Nucleus accumbens (tissue), 56 donors: Measurements from ENCODE around the gene CDH16.
"Not testable (repeated sequence)": the region's sequence is repeated elsewhere in the genome, so short reads cannot be mapped to it uniquely, and the experiment has no call there.

ENCODE experiments used
- DNase-seq, 56 donors: peaks; one replicate each; lab custom pipeline; 2025; lab: John Stamatoyannopoulos, UW

The CDH16 gene

GRCh38 chr16:66899945-66900710 lies 18.6 kb downstream of the CDH16 start:
- DNase-seq, result peak in 7 of 56 donors; percentile 4 to 42 (median 17)

- DNase-seq, result no peak
Measured at GRCh38 chr16:66899310-66899944, 19.3 kb downstream of the CDH16 start.

- no peak for DNase-seq
Measured at GRCh38 chr16:66898933-66899309, 19.8 kb downstream of the CDH16 start.

DNA sequence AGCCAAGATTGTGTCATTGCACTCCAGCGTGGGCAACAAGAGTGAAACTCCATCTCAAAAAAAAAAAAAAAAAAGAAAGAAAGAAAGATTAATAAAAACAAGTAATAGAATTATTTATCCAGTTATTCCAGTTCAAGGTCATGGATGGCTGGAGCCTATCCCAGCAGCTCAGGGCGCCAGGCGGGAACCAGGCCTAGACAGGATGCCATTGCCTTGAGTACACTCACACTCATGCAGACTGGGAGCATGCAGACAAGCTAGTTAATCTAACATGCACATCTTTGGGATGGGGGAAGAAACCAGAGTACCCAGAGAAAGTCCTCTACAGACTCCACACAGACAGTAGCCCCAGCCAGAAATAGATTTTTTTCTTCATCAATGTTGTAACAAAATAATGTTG lies 20.5 kb downstream of the CDH16 start:
- DNase-seq, result peak in 1 of 56 donors; percentile 17

DNA sequence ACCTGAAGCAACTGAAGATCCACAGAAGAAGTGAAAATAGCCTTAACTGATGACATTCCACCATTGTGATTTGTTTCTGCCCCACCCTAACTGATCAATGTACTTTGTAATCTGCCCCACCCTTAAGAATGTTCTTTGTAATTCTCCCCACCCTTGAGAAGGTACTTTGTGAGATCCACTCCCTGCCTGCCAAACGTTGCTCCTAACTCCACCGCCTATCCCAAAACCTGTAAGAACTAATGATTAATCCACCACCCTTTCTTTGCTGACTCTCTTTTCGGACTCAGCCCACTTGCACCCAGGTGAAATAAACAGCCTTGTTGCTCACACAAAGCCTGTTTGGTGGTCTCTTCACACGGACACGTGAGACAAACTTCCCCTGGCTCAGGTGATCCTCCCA lies 22.0 kb downstream of the CDH16 start:
- DNase-seq, result not testable (repeated sequence)

GRCh38 chr16:66895999-66896398 lies 22.7 kb downstream of the CDH16 start:
- no peak for DNase-seq

- DNase-seq, result no peak
Measured at GRCh38 chr16:66895689-66895979, 23.1 kb downstream of the CDH16 start.

- peak in 50 of 56 donors; percentile 9 to 80 (median 46) for DNase-seq
Measured at GRCh38 chr16:66894948-66895688, 23.6 kb downstream of the CDH16 start.

DNA sequence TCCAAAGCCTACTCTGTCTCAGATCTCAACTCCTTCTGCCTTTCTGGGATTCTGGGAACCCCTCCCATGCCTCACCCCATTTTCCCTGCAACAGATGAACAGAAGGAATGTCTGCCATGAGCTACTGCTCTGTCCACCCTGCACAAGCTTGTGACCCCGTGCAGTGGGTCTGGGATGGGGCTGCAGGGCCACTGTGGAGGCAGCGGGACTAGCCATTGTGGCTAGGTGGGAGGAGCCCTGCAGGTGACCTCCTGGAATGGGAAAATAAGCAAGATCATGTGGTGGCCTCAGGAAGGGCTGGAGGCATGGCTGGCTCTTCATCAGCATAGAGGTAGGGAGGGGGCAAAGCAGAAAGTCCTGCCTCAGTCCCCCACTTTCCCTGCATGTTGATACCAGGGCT lies 24.6 kb downstream of the CDH16 start:
- no peak for DNase-seq

DNA sequence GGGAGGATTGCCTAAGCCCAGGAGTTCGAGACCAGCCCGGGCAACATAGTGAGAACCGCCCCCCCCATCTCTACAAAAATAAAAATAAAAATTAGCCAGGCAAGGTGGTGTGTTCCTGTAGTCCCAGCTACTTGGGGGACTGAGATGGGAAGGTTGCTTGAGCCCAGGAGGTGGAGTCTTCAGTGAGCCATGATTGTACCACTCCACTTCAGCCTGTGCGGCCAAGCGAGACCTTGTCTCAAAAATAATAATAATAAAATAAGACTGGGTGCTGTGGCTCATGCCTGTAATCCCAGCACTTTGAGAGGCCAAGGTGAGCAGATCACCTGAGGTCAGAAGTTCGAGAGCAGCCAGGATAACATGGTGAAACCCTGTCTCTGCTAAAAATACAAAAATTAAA lies 26.9 kb downstream of the CDH16 start:
- no peak for DNase-seq

GRCh38 chr16:66891360-66891759 lies 27.3 kb downstream of the CDH16 start:
- DNase-seq, result no peak

GRCh38 chr16:66890799-66891198 lies 27.9 kb downstream of the CDH16 start:
- no peak for DNase-seq

DNA sequence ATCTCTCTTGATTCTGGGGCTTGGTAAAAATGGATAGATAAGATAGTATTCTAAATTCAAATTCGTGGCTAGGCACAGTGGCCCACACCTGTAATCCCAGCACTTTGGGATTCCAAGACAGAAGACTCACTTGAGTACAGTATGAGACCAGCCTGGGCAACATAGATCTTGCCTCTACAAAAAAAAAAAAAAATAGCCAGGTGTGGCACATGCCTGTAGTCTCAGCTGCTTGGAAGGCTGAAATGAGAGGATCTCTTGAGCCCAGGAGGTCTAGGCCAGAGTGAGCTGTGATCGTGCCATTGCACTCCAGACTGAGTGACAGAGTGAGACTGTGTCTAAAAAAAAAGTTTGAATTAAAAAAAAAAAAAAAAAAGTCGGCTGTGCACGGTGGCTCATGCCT lies 29.1 kb downstream of the CDH16 start:
- DNase-seq, result no peak

DNA sequence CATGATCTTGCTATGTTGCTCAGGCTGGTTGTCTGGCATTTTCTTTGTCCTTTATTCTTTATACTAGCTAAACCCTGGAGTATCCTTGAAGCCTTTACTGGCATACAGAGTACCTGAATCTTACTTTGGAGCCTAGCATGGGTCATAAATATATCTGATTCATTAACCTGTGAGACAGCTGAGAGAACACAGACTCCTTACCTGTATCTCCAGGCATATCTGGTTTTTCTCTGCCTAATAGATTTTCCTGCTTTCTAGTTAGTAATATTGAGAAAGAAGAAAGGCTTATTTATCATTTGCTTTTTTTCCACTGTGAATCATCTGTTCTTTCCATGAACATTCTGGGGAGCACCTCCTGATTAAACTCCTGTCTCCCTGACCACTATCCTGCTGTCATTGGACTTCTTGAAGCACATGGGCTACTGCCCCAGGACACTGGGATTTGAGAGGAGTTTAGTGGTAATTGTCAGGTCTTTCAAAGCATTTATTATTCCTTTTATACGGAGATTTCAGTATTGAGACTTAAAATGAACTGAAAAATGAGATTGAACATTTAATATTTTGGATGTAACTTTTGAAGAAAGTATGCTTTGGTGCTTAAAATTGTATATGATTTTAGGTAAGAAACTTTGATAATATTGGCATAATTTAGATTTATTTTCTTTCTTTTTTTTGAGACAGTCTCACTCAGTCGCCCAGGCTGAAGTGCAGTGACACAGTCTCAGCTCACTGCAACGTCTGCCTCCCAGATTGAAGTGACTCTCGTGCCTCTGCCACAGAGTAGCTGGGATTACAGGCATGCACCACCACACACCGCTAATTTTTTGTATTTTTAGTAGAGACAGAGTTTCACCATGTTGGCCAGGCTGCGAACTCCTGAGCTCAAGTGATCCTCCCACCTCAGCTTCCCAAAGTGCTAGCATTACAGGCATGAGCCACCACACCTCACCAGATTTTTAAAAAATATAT lies 29.8 kb downstream of the CDH16 start:
- DNase-seq, result no peak

- DNase-seq, result no peak
Measured at GRCh38 chr16:66886914-66887313, 31.8 kb downstream of the CDH16 start.

DNA sequence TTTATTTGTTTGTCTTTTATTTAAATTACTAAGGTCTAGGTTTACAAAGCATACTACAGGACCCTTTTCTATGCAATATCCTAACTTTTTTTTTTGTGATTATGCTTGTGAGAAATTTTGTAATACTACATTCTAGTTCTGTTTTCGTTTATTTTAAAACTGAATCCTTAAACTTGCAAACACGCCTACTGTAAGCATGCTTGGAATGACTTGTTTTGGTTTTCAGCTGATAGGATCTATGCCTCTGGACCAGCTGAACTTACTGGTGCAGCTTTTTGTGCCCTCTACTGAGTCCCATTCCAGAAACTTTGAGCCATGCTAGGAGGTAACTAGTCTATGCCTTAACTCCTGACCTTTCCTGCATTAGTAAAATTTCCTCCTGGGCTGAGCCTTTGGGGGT lies 32.4 kb downstream of the CDH16 start:
- DNase-seq, result no peak

DNA sequence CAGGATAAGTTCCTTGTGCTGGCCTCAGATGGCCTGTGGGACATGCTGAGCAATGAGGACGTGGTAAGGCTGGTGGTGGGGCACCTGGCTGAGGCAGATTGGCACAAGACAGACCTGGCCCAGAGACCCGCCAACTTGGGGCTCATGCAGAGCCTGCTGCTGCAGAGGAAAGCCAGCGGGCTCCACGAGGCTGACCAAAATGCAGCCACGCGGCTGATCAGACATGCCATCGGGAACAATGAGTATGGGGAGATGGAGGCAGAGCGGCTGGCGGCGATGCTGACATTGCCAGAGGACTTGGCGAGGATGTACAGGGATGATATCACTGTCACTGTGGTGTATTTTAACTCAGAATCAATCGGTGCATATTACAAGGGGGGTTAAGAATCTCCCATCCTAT lies 33.2 kb downstream of the CDH16 start:
- no peak for DNase-seq

- no peak for DNase-seq
Measured at GRCh38 chr16:66882702-66883101, 36.0 kb downstream of the CDH16 start.

GRCh38 chr16:66881964-66882508 lies 36.6 kb downstream of the CDH16 start:
- DNase-seq, result no peak

GRCh38 chr16:66881560-66881959 lies 37.1 kb downstream of the CDH16 start:
- DNase-seq, result no peak
